ENCODE results near the gene USE1. TPM values are rescaled to one million over a fixed set of nuclear protein-coding genes. Genes with fewer than 3 reads are reported as not detected.

Gene USE1
- total RNA-seq, 1 donor from 2014 or later, result 19.8 TPM

DNA sequence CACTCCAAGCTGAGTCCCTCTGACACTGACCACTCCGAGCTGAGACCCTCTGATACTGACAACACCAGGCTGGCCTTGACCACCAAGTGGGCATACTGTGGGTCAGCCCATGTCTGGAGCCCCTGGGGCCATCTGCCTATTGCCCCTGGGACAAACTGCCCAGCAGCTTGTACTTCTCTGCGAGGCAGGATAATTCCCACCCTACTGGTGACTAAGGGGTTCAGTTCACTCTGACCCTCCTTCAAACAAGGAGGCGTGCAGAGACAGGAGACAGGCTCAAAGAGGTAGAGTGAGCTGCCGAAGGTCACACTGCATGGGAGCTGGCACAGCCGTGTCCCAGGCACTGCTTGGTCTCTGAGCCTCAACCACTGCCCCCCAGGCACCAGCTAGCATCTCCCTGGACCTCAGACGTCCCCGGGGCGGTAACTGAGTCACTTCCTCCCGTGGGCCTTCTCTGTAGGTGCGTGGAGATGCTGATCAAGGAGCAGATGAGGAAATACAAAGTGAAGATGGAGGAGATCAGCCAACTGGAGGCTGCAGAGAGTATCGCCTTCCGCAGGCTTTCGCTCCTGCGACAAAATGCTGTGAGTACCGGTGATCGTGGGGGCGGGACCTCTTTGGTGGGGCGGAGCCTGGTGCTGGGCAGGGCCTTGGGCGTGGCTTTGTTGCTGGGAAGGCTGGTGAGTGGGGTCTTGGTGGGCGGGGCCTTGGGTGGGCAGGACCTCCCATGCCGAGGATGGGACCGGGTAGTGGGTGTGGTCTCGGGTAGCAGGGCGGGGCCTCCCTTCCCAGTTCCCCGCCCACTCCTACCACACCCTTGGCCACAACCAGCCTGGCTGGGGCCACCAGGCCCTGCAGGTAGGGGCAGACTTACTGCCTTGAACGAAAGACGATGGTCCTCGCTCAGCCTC lies 5.8 kb upstream of the USE1 start:
- Histone ChIP-seq H3K4me3 (ENCODE audit: insufficient read depth, low read depth, low read length) (no peak overlapping the region), H3K79me2 (ENCODE audit: insufficient read depth, low read length) (no peaks in the 10 kb centered on the region), H3K27me3 (ENCODE audit: insufficient read depth, low read length) (no peaks in the 10 kb centered on the region), H3K4me2 (ENCODE audit: low read length) (peak overlapping the region; percentile 23), H3K27ac (ENCODE audit: low read depth, low read length) (no peak overlapping the region), H4K20me1 (ENCODE audit: insufficient read depth, low read length) (no peaks in the 10 kb centered on the region), H3K36me3 (ENCODE audit: insufficient read depth, low read length) (peaks cover 17% of the 10 kb centered on the region), H3K9me3 (ENCODE audit: insufficient read depth, low read depth, low read length) (no peaks in the 10 kb centered on the region), H3K9ac (ENCODE audit: low read length) (no peak overlapping the region), H2AFZ (ENCODE audit: low read depth, low read length) (no peak overlapping the region), H3K4me1 (ENCODE audit: insufficient read depth, low read length) (peaks cover 11% of the 10 kb centered on the region)
- peaks cover 28% of the 10 kb centered on the region for H3K36me3 Mint-ChIP-seq (ENCODE audit: low read depth, unreplicated experiment)
- H3K4me1 Mint-ChIP-seq (ENCODE audit: low read depth, unreplicated experiment), result peaks cover 2% of the 10 kb centered on the region
- H3K27me3 Mint-ChIP-seq (ENCODE audit: low read depth, unreplicated experiment), result no peaks in the 10 kb centered on the region
- H3K4me3 Mint-ChIP-seq (ENCODE audit: unreplicated experiment), result no peak overlapping the region
- no peaks in the 10 kb centered on the region for H3K9me3 Mint-ChIP-seq (ENCODE audit: unreplicated experiment)
- FAIRE-seq (no peak), DNase-seq (ENCODE audit: low read depth) (no peak)
- TF ChIP-seq EZH2 (IDR thresholded peaks at IDR 0.05; ENCODE audit: insufficient read depth, low read length), result no peak
- TF ChIP-seq, protein P1, sequence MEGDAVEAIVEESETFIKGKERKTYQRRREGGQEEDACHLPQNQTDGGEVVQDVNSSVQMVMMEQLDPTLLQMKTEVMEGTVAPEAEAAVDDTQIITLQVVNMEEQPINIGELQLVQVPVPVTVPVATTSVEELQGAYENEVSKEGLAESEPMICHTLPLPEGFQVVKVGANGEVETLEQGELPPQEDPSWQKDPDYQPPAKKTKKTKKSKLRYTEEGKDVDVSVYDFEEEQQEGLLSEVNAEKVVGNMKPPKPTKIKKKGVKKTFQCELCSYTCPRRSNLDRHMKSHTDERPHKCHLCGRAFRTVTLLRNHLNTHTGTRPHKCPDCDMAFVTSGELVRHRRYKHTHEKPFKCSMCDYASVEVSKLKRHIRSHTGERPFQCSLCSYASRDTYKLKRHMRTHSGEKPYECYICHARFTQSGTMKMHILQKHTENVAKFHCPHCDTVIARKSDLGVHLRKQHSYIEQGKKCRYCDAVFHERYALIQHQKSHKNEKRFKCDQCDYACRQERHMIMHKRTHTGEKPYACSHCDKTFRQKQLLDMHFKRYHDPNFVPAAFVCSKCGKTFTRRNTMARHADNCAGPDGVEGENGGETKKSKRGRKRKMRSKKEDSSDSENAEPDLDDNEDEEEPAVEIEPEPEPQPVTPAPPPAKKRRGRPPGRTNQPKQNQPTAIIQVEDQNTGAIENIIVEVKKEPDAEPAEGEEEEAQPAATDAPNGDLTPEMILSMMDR (IDR thresholded peaks at IDR 0.05; ENCODE audit: insufficient read depth, low read depth, low read length), result no peak
- H3K27ac Mint-ChIP-seq (ENCODE audit: unreplicated experiment), result no peak overlapping the region

DNA sequence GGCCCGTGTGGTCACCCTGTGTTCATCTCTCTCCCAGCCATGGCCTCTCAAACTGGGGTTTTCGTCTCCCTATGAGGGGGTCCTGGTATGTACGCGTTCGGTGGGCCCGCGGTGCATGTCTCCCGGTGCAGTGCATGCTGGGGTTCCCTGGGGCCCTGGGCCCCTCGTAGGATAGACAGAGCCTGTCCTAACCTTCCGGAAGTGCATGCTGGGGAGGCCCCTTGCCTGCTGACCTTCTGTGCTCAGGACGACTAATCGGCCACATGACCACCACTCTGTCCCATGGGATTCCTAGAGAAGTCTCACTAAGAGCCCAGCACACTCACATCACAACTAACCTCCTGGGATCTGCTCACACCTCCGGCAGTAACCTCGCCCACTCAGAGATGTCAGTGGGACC lies 4.9 kb upstream of the USE1 start:
- Mint-ChIP-seq H3K4me3 (ENCODE audit: unreplicated experiment) (no peak overlapping the region), H3K4me1 (ENCODE audit: low read depth, unreplicated experiment) (peaks cover 6% of the 10 kb centered on the region), H3K27me3 (ENCODE audit: low read depth, unreplicated experiment) (no peaks in the 10 kb centered on the region), H3K9me3 (ENCODE audit: unreplicated experiment) (no peaks in the 10 kb centered on the region), H3K27ac (ENCODE audit: unreplicated experiment) (no peak overlapping the region), H3K36me3 (ENCODE audit: low read depth, unreplicated experiment) (peaks cover 28% of the 10 kb centered on the region)
- H3K4me2 ChIP-seq (ENCODE audit: low read length), result no peak overlapping the region
- no peaks in the 10 kb centered on the region for H3K9me3 ChIP-seq (ENCODE audit: insufficient read depth, low read depth, low read length)
- no peaks in the 10 kb centered on the region for H3K27me3 ChIP-seq (ENCODE audit: insufficient read depth, low read length)
- no peak overlapping the region for H3K4me3 ChIP-seq (ENCODE audit: insufficient read depth, low read depth, low read length)
- H3K9ac ChIP-seq (ENCODE audit: low read length), result no peak overlapping the region
- peaks cover 17% of the 10 kb centered on the region for H3K36me3 ChIP-seq (ENCODE audit: insufficient read depth, low read length)
- no peak for FAIRE-seq
- H3K4me1 ChIP-seq (ENCODE audit: insufficient read depth, low read length), result peaks cover 18% of the 10 kb centered on the region
- H2AFZ ChIP-seq (ENCODE audit: low read depth, low read length), result no peak overlapping the region
- TF ChIP-seq EZH2 (IDR thresholded peaks at IDR 0.05; ENCODE audit: insufficient read depth, low read length), result no peak
- TF ChIP-seq, protein P1 (IDR thresholded peaks at IDR 0.05; ENCODE audit: insufficient read depth, low read depth, low read length), result no peak
- no peak for DNase-seq (ENCODE audit: low read depth)
- H3K27ac ChIP-seq (ENCODE audit: low read depth, low read length), result no peak overlapping the region
- H4K20me1 ChIP-seq (ENCODE audit: insufficient read depth, low read length), result no peaks in the 10 kb centered on the region
- H3K79me2 ChIP-seq (ENCODE audit: insufficient read depth, low read length), result no peaks in the 10 kb centered on the region
